Sigmoid colon (tissue), 7 donors: Measurements from ENCODE around the gene TBXAS1. TPM values are rescaled to one million over a fixed set of nuclear protein-coding genes. Genes with fewer than 3 reads are reported as not detected.

Source experiments
- DNase-seq: peaks from one replicate; pipeline ENCODE4 v3.0.0-alpha.2; 2019
- H3K27ac ChIP-seq, 4 donors: fragments of 200-600 bp; sonication (generic); one replicate each; pipeline ENCODE4 v1.5.1; 2016 to 2019; ENCODE audit warnings: mild to moderate bottlenecking in 1 of 4
- H3K27me3 ChIP-seq, 3 donors: fragments of 200-600 bp; sonication (generic); one replicate each; pipeline ENCODE4 v1.5.1; 2019; ENCODE audit warnings: mild to moderate bottlenecking in 1 of 3
- H3K36me3 ChIP-seq, 4 donors: fragments of 200-600 bp; sonication (generic); one replicate each; pipeline ENCODE4 v1.5.1; 2016 to 2019
- H3K4me1 ChIP-seq, 4 donors: fragments of 200-600 bp; sonication (generic); one replicate each; pipeline ENCODE4 v1.5.1; 2017 to 2019
- H3K4me3 ChIP-seq, 4 donors: fragments of 200-600 bp; sonication (generic); one replicate each; pipeline ENCODE4 v1.5.1; 2017 to 2019; ENCODE audit warnings: mild to moderate bottlenecking in 2 of 4, moderate library complexity in 1 of 4
- H3K9me3 ChIP-seq, 4 donors: fragments of 200-600 bp in 3 of 4; sonication (generic) in 3 of 4; one replicate each; pipeline versions ENCODE4 v1.5.1 to v1.6.1; 2013 to 2019
- CTCF ChIP-seq, 4 experiments: fragments of 450-650 bp in 3 of 4; fragments of 200-600 bp in 1 of 4; IDR thresholded peaks; one replicate each; pipeline ENCODE4 v1.5.1; 2016 to 2019; ENCODE audit warnings: antibody characterized with exemption in 4 of 4, mild to moderate bottlenecking in 3 of 4, moderate library complexity in 2 of 4
- EP300 ChIP-seq, 4 donors: sonication (generic); formaldehyde crosslinking; IDR thresholded peaks; one replicate each; pipeline ENCODE4 v1.6.1; 2017; ENCODE audit warnings: antibody characterized with exemption in 4 of 4
- POLR2A ChIP-seq, 2 donors: fragments of 450-650 bp; IDR thresholded peaks; one replicate each; pipeline ENCODE4 v1.6.1; 2016; ENCODE audit warnings: antibody characterized with exemption in 2 of 2, mild to moderate bottlenecking in 2 of 2, moderate library complexity in 2 of 2
- POLR2AphosphoS5 ChIP-seq, 4 donors: sonication (generic); formaldehyde crosslinking; IDR thresholded peaks; one replicate each; pipeline ENCODE4 v1.6.1; 2017; ENCODE audit warnings: antibody characterized with exemption in 4 of 4
- WGBS, 2 donors: extraction: QIAGEN DNeasy Blood & Tissue Kit; methylation state at CpG; one replicate each; pipeline ENCODE4 v1.1.7; 2013; 5-methylcytosine and 5-hydroxymethylcytosine counted together
- intact Hi-C: fragments of 100-400 bp; cut with DNase I; formaldehyde crosslinking; loops from one replicate; pipeline ENCODE4 v1.15.1; 2023
- polyA plus RNA-seq, 3 donors: library from polyadenylated mRNA; stranded (reverse); fragments of 200-250 nt; gene quantifications; one replicate each; pipeline ENCODE4 v1.2.3, GENCODE V29; 2013
- total RNA-seq, 4 donors: library from RNA; depleted of rRNA; stranded (reverse); fragments of >200 nt; gene quantifications; one replicate each; pipeline ENCODE4 v1.1.0, GENCODE V29; 2016
- donor health status: healthy with polysubstance abuse.
- donor health status: Bipolar disorder and iron deficiency.
- donor health status: healthy.

Gene TBXAS1
- total and polyA plus RNA-seq, 7 donors, result 6.0 to 28.2 (median 19.3) TPM

DNA sequence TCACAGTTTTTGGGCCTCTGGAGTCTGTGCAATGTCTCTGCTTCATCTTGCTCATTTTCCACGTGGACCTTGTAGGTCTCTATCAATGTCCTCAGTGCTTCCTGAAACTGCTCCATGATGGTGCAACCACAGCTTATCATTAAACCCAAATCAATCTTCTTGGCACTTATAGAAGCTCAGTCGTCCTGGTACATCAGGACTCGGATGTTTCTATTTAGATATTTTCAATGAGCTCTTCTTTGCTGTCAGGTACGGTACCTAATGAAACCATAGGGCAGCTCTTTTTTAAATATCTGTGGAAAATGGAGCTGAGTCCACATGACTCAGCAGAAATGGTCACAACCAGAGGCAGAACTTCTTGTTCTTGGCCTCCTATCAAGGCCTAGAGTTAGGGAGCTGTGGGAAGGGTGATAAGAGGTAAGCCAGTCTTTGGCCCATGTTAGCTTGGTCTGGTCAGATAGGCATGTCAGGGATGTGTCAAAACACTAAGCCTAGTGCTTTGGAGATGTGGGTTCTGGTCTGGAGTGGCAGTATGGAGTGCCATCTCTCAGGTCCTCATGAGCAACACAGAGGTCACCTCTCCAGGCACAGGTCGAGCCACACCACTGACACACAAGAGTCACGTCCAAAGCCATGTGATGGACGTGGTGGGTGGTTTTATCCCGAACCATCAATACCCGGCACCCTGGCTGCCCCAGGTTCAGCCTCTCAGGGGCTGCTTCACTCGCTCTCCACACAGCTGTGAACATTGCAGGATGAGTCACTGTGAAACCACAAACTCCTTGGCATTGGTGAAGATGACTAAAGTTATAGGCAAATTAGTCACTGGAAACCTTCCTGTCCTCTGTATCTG lies 87.0 kb downstream of the TBXAS1 start:
- DNase-seq, result no peak
- 67 to 82% methylated on average over 10 of the region's 10 CpGs for WGBS, 2 donors
- TF ChIP-seq POLR2AphosphoS5 (IDR thresholded peaks at IDR 0.05) (peak in 1 of 4 donors; percentile 37), EP300 (IDR thresholded peaks at IDR 0.05) (no peak)
- Histone ChIP-seq H3K27me3 (no peaks in the 10 kb centered on the region), H3K27ac (peak overlapping the region in 1 of 4 donors; percentile 47), H3K36me3 (no peaks in the 10 kb centered on the region), H3K9me3 (no peaks in the 10 kb centered on the region), H3K4me3 (no peak overlapping the region), H3K4me1 (peaks cover 0 to 11% (median 0%) of the 10 kb centered on the region in 4 donors)
- intact Hi-C loops, result no loop called here

DNA sequence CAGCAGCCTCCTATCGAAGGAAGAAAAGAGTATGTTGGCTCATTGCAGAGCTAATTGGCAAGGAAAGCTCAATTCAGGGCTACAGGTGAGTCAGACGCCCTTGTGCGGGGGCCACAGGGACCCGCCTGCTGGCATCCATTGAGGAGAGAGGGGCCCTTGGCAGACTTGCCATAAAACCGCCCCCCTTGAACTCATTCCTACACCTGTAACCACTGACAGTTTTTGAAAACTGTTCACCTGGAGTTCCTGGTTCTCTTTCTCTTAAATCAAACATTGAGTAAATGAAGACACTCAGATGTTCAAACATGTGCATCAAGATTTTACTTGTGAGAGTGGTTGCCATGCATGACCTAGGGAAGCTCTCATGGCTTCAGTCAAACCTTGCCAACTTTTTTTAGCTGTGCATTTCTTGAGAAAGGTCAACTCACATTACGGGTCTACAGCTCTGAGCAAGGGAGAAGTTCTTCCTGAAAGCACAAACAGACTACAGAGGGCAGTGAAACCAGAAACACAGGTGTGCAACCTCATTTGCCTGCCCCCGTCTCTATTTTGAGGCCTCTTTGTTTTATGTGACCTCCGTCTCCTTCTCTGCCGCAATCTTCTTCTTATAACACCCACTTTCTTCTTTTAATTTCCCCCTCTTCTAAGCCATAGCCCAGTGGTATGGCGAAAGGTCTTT lies 87.8 kb downstream of the TBXAS1 start:
- no peaks in the 10 kb centered on the region for H3K27me3 ChIP-seq
- no peak overlapping the region for H3K4me3 ChIP-seq
- no peak for DNase-seq
- peaks cover 0 to 11% (median 0%) of the 10 kb centered on the region in 4 donors for H3K4me1 ChIP-seq
- H3K9me3 ChIP-seq, result no peaks in the 10 kb centered on the region
- WGBS, 2 donors, result 67 to 85% methylated on average over 10 of the region's 10 CpGs
- intact Hi-C loops, result no loop called here
- TF ChIP-seq POLR2AphosphoS5 (IDR thresholded peaks at IDR 0.05) (no peak), POLR2A (IDR thresholded peaks at IDR 0.05) (no peak), EP300 (IDR thresholded peaks at IDR 0.05) (no peak), CTCF (IDR thresholded peaks at IDR 0.05) (no peak)
- no peaks in the 10 kb centered on the region for H3K36me3 ChIP-seq
- H3K27ac ChIP-seq, result peak overlapping the region in 1 of 4 donors; percentile 28

- no peak for DNase-seq
- 97 to 99% methylated on average over 2 of the region's 2 CpGs for WGBS, 2 donors
- TF ChIP-seq EP300 (IDR thresholded peaks at IDR 0.05) (no peak), POLR2AphosphoS5 (IDR thresholded peaks at IDR 0.05) (no peak), CTCF (IDR thresholded peaks at IDR 0.05) (no peak), POLR2A (IDR thresholded peaks at IDR 0.05) (no peak)
- H3K27me3 ChIP-seq, result no peaks in the 10 kb centered on the region
- H3K9me3 ChIP-seq, result no peaks in the 10 kb centered on the region
- H3K4me1 ChIP-seq, result peaks cover 0 to 11% (median 0%) of the 10 kb centered on the region in 4 donors
- H3K4me3 ChIP-seq, result no peak overlapping the region
- intact Hi-C loops, result no loop called here
- no peak overlapping the region for H3K27ac ChIP-seq
- no peaks in the 10 kb centered on the region for H3K36me3 ChIP-seq
These were observed 88.8 kb downstream of the TBXAS1 start for GRCh38 chr7:139917851-139918250.

- Histone ChIP-seq H3K27ac (peak overlapping the region in 1 of 4 donors; percentile 3), H3K36me3 (no peaks in the 10 kb centered on the region), H3K27me3 (no peaks in the 10 kb centered on the region), H3K9me3 (no peaks in the 10 kb centered on the region), H3K4me3 (no peak overlapping the region), H3K4me1 (peaks cover 0 to 11% (median 0%) of the 10 kb centered on the region in 4 donors)
- DNase-seq, result no peak
- 70 to 82% methylated on average over 6 of the region's 6 CpGs for WGBS, 2 donors
- no peak for TF ChIP-seq POLR2A (IDR thresholded peaks at IDR 0.05)
- no peak for TF ChIP-seq CTCF (IDR thresholded peaks at IDR 0.05)
- no peak for TF ChIP-seq POLR2AphosphoS5 (IDR thresholded peaks at IDR 0.05)
- intact Hi-C loops, result no loop called here
These were observed 89.4 kb downstream of the TBXAS1 start for GRCh38 chr7:139918480-139918879.

GRCh38 chr7:139923090-139923489 lies 94.0 kb downstream of the TBXAS1 start:
- intact Hi-C loops, result no loop called here
- TF ChIP-seq EP300 (IDR thresholded peaks at IDR 0.05), result no peak
- no peak for TF ChIP-seq POLR2A (IDR thresholded peaks at IDR 0.05)
- TF ChIP-seq CTCF (IDR thresholded peaks at IDR 0.05), result no peak
- TF ChIP-seq POLR2AphosphoS5 (IDR thresholded peaks at IDR 0.05), result no peak
- no peak overlapping the region for H3K4me3 ChIP-seq
- DNase-seq, result no peak
- no peaks in the 10 kb centered on the region for H3K27me3 ChIP-seq
- H3K27ac ChIP-seq, result no peak overlapping the region
- 90% methylated on average over 7 of the region's 7 CpGs for WGBS, 2 donors
- no peaks in the 10 kb centered on the region for H3K9me3 ChIP-seq
- no peaks in the 10 kb centered on the region for H3K36me3 ChIP-seq
- no peaks in the 10 kb centered on the region for H3K4me1 ChIP-seq
